CD14-positive monocyte (primary cell): ENCODE data around the gene DAO. TPM values are rescaled to one million over a fixed set of nuclear protein-coding genes. Genes with fewer than 3 reads are reported as not detected.
"Not testable (repeated sequence)": the region's sequence is repeated elsewhere in the genome, so short reads cannot be mapped to it uniquely, and the experiment has no call there.

Experiments
- DNase-seq, 3 donors: peaks; one replicate each; pipeline ENCODE4 v3.0.0-alpha.2; 2011 to 2022
- H2AFZ ChIP-seq: 2 replicates; pipeline ENCODE4 v1.6.0; 2012; ENCODE audit warnings: mild to moderate bottlenecking, low read depth, low read length, inconsistent platforms; ENCODE audit not compliant: insufficient read depth, poor library complexity, severe bottlenecking
- H3K27ac ChIP-seq, 2 donors: 1 replicate in 1 of 2; 2 replicates in 1 of 2; pipeline ENCODE4 v1.5.1; 2012 to 2013; ENCODE audit warnings: low read length in 2 of 2, control low read depth in 1 of 2, inconsistent platforms in 1 of 2, low read depth in 1 of 2, mild to moderate bottlenecking in 1 of 2
- H3K27me3 ChIP-seq, 2 donors: one replicate each; pipeline versions ENCODE4 v1.6.0 to v1.6.1; 2011 to 2013; ENCODE audit warnings: low read length in 2 of 2; ENCODE audit not compliant: control insufficient read depth in 2 of 2, insufficient read depth in 2 of 2
- H3K36me3 ChIP-seq, 2 donors: replicated peaks in 1 of 2; 1 replicate in 1 of 2; 2 replicates in 1 of 2; pipeline versions ENCODE4 v1.5.1 to v1.6.1; 2012 to 2013; ENCODE audit warnings: low read length in 2 of 2, control low read depth in 1 of 2, inconsistent platforms in 1 of 2, mild to moderate bottlenecking in 1 of 2; ENCODE audit not compliant: insufficient read depth in 2 of 2, control insufficient read depth in 1 of 2
- H3K4me1 ChIP-seq, 2 donors: 1 replicate in 1 of 2; 2 replicates in 1 of 2; pipeline versions ENCODE4 v1.5.1 to v1.6.1; 2012 to 2013; ENCODE audit warnings: low read length in 2 of 2, control low read depth in 1 of 2, inconsistent platforms in 1 of 2, mild to moderate bottlenecking in 1 of 2, moderate library complexity in 1 of 2; ENCODE audit not compliant: insufficient read depth in 2 of 2, control insufficient read depth in 1 of 2
- H3K4me2 ChIP-seq: replicated peaks from 2 replicates; pipeline ENCODE3; 2012; ENCODE audit warnings: low read length, moderate library complexity, mild to moderate bottlenecking; ENCODE audit not compliant: poor library complexity, severe bottlenecking; ENCODE audit errors: extremely low read depth
- H3K4me3 ChIP-seq, 3 experiments: fragments of 200-600 bp in 1 of 3; sonication (generic) in 1 of 3; replicated peaks in 1 of 3; 1 replicate in 2 of 3; 2 replicates in 1 of 3; pipeline ENCODE4 v1.5.1; 2011 to 2013; ENCODE audit warnings: low read length in 3 of 3, mild to moderate bottlenecking in 3 of 3, control low read depth in 2 of 3, low read depth in 2 of 3, inconsistent platforms in 1 of 3, moderate library complexity in 1 of 3
- H3K79me2 ChIP-seq: 2 replicates; pipeline ENCODE4 v1.6.0; 2012; ENCODE audit warnings: mild to moderate bottlenecking, control low read depth, inconsistent platforms, low read length, moderate library complexity; ENCODE audit not compliant: insufficient read depth
- H3K9ac ChIP-seq: 2 replicates; pipeline ENCODE4 v1.6.0; 2017; ENCODE audit warnings: low read length, mild to moderate bottlenecking; ENCODE audit not compliant: insufficient read depth, poor library complexity, severe bottlenecking
- H3K9me3 ChIP-seq, 2 donors: replicated peaks in 1 of 2; 1 replicate in 1 of 2; 2 replicates in 1 of 2; pipeline versions ENCODE4 v1.5.1 to v1.6.1; 2012 to 2013; ENCODE audit warnings: low read length in 2 of 2, control low read depth in 1 of 2; ENCODE audit not compliant: control insufficient read depth in 1 of 2, insufficient read depth in 1 of 2
- H4K20me1 ChIP-seq: 2 replicates; pipeline ENCODE4 v1.6.0; 2012; ENCODE audit warnings: mild to moderate bottlenecking, low read length, control low read depth, moderate library complexity; ENCODE audit not compliant: insufficient read depth
- H3K27ac Mint-ChIP-seq, 7 donors: one replicate each; pipeline ENCODE4 v1.8.0; 2020; ENCODE audit warnings: mild to moderate bottlenecking in 7 of 7, mixed read lengths in 7 of 7, moderate library complexity in 6 of 7, inconsistent platforms in 2 of 7
- H3K27me3 Mint-ChIP-seq, 3 donors: one replicate each; pipeline ENCODE4 v1.8.0; 2021 to 2022; ENCODE audit warnings: low read depth in 3 of 3, mild to moderate bottlenecking in 3 of 3, mixed read lengths in 3 of 3, moderate library complexity in 3 of 3, inconsistent platforms in 1 of 3
- H3K36me3 Mint-ChIP-seq, 2 donors: one replicate each; pipeline ENCODE4 v1.8.0; 2020; ENCODE audit warnings: mixed read lengths in 2 of 2, inconsistent platforms in 1 of 2, mild to moderate bottlenecking in 1 of 2
- H3K4me1 Mint-ChIP-seq: one replicate; pipeline ENCODE4 v1.8.0; 2020; ENCODE audit warnings: mild to moderate bottlenecking, mixed read lengths
- H3K4me3 Mint-ChIP-seq, 2 donors: one replicate each; pipeline ENCODE4 v1.8.0; 2020; ENCODE audit warnings: mild to moderate bottlenecking in 2 of 2, mixed read lengths in 2 of 2, moderate library complexity in 1 of 2
- H3K9me3 Mint-ChIP-seq, 7 donors: one replicate each; pipeline ENCODE4 v1.8.0; 2020 to 2022; ENCODE audit warnings: mixed read lengths in 7 of 7, mild to moderate bottlenecking in 6 of 7, moderate library complexity in 6 of 7, inconsistent platforms in 2 of 7
- CTCF ChIP-seq: fragments of 200-600 bp; IDR thresholded peaks from one replicate; pipeline ENCODE4 v1.8.0; 2022; ENCODE audit warnings: antibody characterized with exemption, mild to moderate bottlenecking
- WGBS: methylation state at CpG from one replicate; pipeline ENCODE4 v1.1.5; 2013; ENCODE audit warnings: missing lambda C conversion rate; ENCODE audit not compliant: insufficient coverage; 5-methylcytosine and 5-hydroxymethylcytosine counted together
- intact Hi-C, 2 donors: fragments of 100-400 bp; cut with micrococcal nuclease; formaldehyde crosslinking; loops; one replicate each; pipeline versions ENCODE4 v1.15.0 to v1.15.1; 2023
- polyA plus RNA-seq, 3 donors: library from polyadenylated mRNA; depleted of rRNA in 1 of 3; unstranded in 2 of 3; stranded (reverse) in 1 of 3; fragments of 300-500 nt in 2 of 3; fragments of >200 nt in 1 of 3; fragmentation: Illumina TruSeq in 2 of 3; gene quantifications; 1 replicate in 2 of 3; 2 replicates in 1 of 3; pipeline ENCODE4 v1.2.3, GENCODE V29; 2012 to 2021

The DAO gene
- polyA plus RNA-seq, 3 donors: not detected

GRCh38 chr12:108840605-108841332 is 39.1 kb upstream of the DAO start:
- TF ChIP-seq CTCF: no peak
- Histone ChIP-seq H3K4me2 (no peak overlapping the region), H3K36me3 (peaks cover 4 to 28% of the 10 kb centered on the region in 2 donors), H3K9me3 (no peaks in the 10 kb centered on the region), H3K4me3 (no peak overlapping the region), H3K79me2 (peaks cover 59% of the 10 kb centered on the region), H3K4me1 (peaks cover 52 to 61% of the 10 kb centered on the region in 2 donors), H4K20me1 (peaks cover 42% of the 10 kb centered on the region), H3K27ac (no peak overlapping the region), H3K9ac (no peak overlapping the region), H2AFZ (no peak overlapping the region), H3K27me3 (no peaks in the 10 kb centered on the region)
- H3K27ac Mint-ChIP-seq: peak overlapping the region in 4 of 7 donors; percentile 12 to 54 (median 32)
- 82% methylated on average over 16 of the region's 20 CpGs for WGBS
- H3K4me1 Mint-ChIP-seq: peaks cover 75% of the 10 kb centered on the region
- intact Hi-C loops: no loop called here
- H3K4me3 Mint-ChIP-seq: no peak overlapping the region
- H3K36me3 Mint-ChIP-seq: peaks cover 52 to 60% of the 10 kb centered on the region in 2 donors
- no peak for DNase-seq
- H3K9me3 Mint-ChIP-seq: no peaks in the 10 kb centered on the region
- peaks cover 0 to 3% (median 0%) of the 10 kb centered on the region in 3 donors for H3K27me3 Mint-ChIP-seq

- H3K27me3 Mint-ChIP-seq, H3K9ac ChIP-seq, H3K4me2 ChIP-seq, H3K27me3 ChIP-seq, H3K27ac ChIP-seq, H2AFZ ChIP-seq, DNase-seq, H3K9me3 Mint-ChIP-seq, H3K9me3 ChIP-seq, intact Hi-C loops, H3K4me3 Mint-ChIP-seq, H3K4me3 ChIP-seq: not testable (repeated sequence)
- Mint-ChIP-seq H3K36me3 (peaks cover 55 to 62% of the 10 kb centered on the region in 2 donors), H3K27ac (peak overlapping the region in 3 of 7 donors; percentile 30 to 55 (median 54)), H3K4me1 (peaks cover 79% of the 10 kb centered on the region)
- Histone ChIP-seq H3K79me2 (peaks cover 51% of the 10 kb centered on the region), H3K36me3 (peaks cover 4 to 28% of the 10 kb centered on the region in 2 donors), H3K4me1 (peaks cover 62 to 72% of the 10 kb centered on the region in 2 donors), H4K20me1 (peaks cover 52% of the 10 kb centered on the region)
- 100% methylated on average over 1 of the region's 4 CpGs for WGBS
Observed at GRCh38 chr12:108841825-108842224, 38.1 kb upstream of the DAO start.
